H1 (cell line): ENCODE results near the gene PSPC1. TPM values are rescaled to one million over a fixed set of nuclear protein-coding genes. Genes with fewer than 3 reads are reported as not detected.

Experiments used
- CTCF ChIA-PET: fragments of 300-600 bp; sonication (Branson Sonifier 250); formaldehyde crosslinking; loops from one replicate; lab custom pipeline; 2021; ENCODE audit not compliant: partially characterized antibody; lab: Charles Lee
- POLR2A ChIA-PET: fragments of 300-600 bp; sonication (Branson Sonifier 250); formaldehyde crosslinking; loops from one replicate; lab custom pipeline; 2021; ENCODE audit warnings: inconsistent platforms; ENCODE audit not compliant: partially characterized antibody; lab: Charles Lee
- DNase-seq, 2 experiments: peaks; one replicate each; pipeline versions ENCODE4 v3.0.0 to v3.0.0-alpha.2; 2010 to 2022; ENCODE audit warnings: low spot score in 2 of 2, low read depth in 1 of 2, mixed read lengths in 1 of 2
- FAIRE-seq: peaks from 2 replicates; lab custom pipeline; 2011; peaks lifted over from hg19 to GRCh38; lab: Jason Lieb, UNC
- H2AFZ ChIP-seq: 2 replicates; pipeline ENCODE4 v1.8.1; 2012; ENCODE audit warnings: low read length, inconsistent platforms
- H2AK5ac ChIP-seq: 2 replicates; pipeline ENCODE4 v1.6.1; 2013; ENCODE audit warnings: low read depth, low read length
- H2BK120ac ChIP-seq: replicated peaks from 2 replicates; pipeline ENCODE3; 2013; ENCODE audit warnings: low read depth, low read length, inconsistent platforms
- H2BK12ac ChIP-seq: 2 replicates; pipeline ENCODE4 v1.6.1; 2013; ENCODE audit warnings: low read depth, low read length
- H2BK15ac ChIP-seq: 2 replicates; pipeline ENCODE4 v1.6.1; 2013; ENCODE audit warnings: low read length
- H2BK20ac ChIP-seq: 2 replicates; pipeline ENCODE4 v1.6.1; 2013; ENCODE audit warnings: low read length
- H2BK5ac ChIP-seq: 2 replicates; pipeline ENCODE4 v1.6.1; 2013; ENCODE audit warnings: low read depth, low read length
- H3K14ac ChIP-seq: 2 replicates; pipeline ENCODE4 v1.6.1; 2013; ENCODE audit warnings: inconsistent platforms; ENCODE audit not compliant: insufficient read length
- H3K18ac ChIP-seq: 2 replicates; pipeline ENCODE4 v1.6.1; 2013; ENCODE audit warnings: low read length; ENCODE audit errors: extremely low read depth
- H3K23ac ChIP-seq: 2 replicates; pipeline ENCODE4 v1.6.1; 2013; ENCODE audit warnings: inconsistent platforms; ENCODE audit not compliant: insufficient read length
- H3K23me2 ChIP-seq: 2 replicates; pipeline ENCODE4 v1.6.1; 2013; ENCODE audit warnings: low read depth, low read length
- H3K27ac ChIP-seq: 2 replicates; pipeline ENCODE4 v1.6.1; 2011; ENCODE audit warnings: low read depth, low read length, inconsistent platforms
- H3K27me3 ChIP-seq, 4 experiments: replicated peaks in 1 of 4; 1 replicate in 1 of 4; 2 replicates in 3 of 4; pipeline versions ENCODE4 v1.6.1 to v1.8.1; 2011 to 2013; ENCODE audit warnings: low read length in 3 of 4, mild to moderate bottlenecking in 3 of 4, inconsistent platforms in 2 of 4, mixed read lengths in 2 of 4, moderate library complexity in 1 of 4; ENCODE audit not compliant: control insufficient read depth in 3 of 4, insufficient read depth in 3 of 4; ENCODE audit errors: extremely low read depth in 1 of 4
- H3K36me3 ChIP-seq, 4 experiments: 2 replicates each; pipeline versions ENCODE4 v1.6.1 to v1.8.1; 2011 to 2013; ENCODE audit warnings: mild to moderate bottlenecking in 4 of 4, low read length in 3 of 4, moderate library complexity in 2 of 4, control low read depth in 1 of 4, inconsistent platforms in 1 of 4; ENCODE audit not compliant: insufficient read depth in 4 of 4, control insufficient read depth in 2 of 4
- H3K4ac ChIP-seq: replicated peaks from 2 replicates; pipeline ENCODE3; 2013; ENCODE audit warnings: low read length, low read depth, mixed read lengths, inconsistent platforms; ENCODE audit not compliant: insufficient read length
- H3K4me1 ChIP-seq, 4 experiments: replicated peaks in 1 of 4; 1 replicate in 1 of 4; 2 replicates in 3 of 4; pipeline versions ENCODE4 v1.6.1 to v1.8.1; 2011 to 2013; ENCODE audit warnings: low read length in 3 of 4, inconsistent platforms in 2 of 4, mixed read lengths in 1 of 4; ENCODE audit not compliant: insufficient read depth in 4 of 4, control insufficient read depth in 3 of 4
- H3K4me2 ChIP-seq, 2 experiments: 2 replicates each; pipeline versions ENCODE4 v1.6.1 to v1.8.1; 2011 to 2013; ENCODE audit warnings: low read depth in 2 of 2, low read length in 2 of 2, control low read depth in 1 of 2, inconsistent platforms in 1 of 2, mild to moderate bottlenecking in 1 of 2; ENCODE audit not compliant: insufficient read depth in 1 of 2
- H3K4me3 ChIP-seq, 4 experiments: fragments of 200-600, 300-600 bp in 1 of 4; sonication (generic), shearing (Covaris generic), sonication (Bioruptor Twin) in 1 of 4; 2 replicates each; pipeline versions ENCODE4 v1.5.1 to v1.8.1; 2011 to 2016; ENCODE audit warnings: low read length in 4 of 4, low read depth in 3 of 4, control low read depth in 2 of 4, inconsistent platforms in 2 of 4, mild to moderate bottlenecking in 2 of 4, mixed read lengths in 1 of 4, moderate library complexity in 1 of 4; ENCODE audit not compliant: insufficient read depth in 2 of 4; ENCODE audit errors: extremely low read depth in 1 of 4
- H3K56ac ChIP-seq: replicated peaks from 2 replicates; pipeline ENCODE3; 2013; ENCODE audit warnings: low read depth, mild to moderate bottlenecking, mixed read lengths, low read length, inconsistent platforms; ENCODE audit not compliant: insufficient read length
- H3K79me1 ChIP-seq: 2 replicates; pipeline ENCODE4 v1.6.1; 2013; ENCODE audit warnings: low read depth, low read length, control low read depth
- H3K79me2 ChIP-seq, 2 experiments: 2 replicates each; pipeline versions ENCODE4 v1.6.1 to v1.8.1; 2012 to 2013; ENCODE audit warnings: low read length in 2 of 2, mild to moderate bottlenecking in 2 of 2, inconsistent platforms in 1 of 2; ENCODE audit not compliant: insufficient read depth in 2 of 2, control insufficient read depth in 1 of 2
- H3K9ac ChIP-seq, 4 experiments: replicated peaks in 1 of 4; 1 replicate in 1 of 4; 2 replicates in 3 of 4; pipeline versions ENCODE4 v1.6.1 to v1.8.1; 2011 to 2013; ENCODE audit warnings: low read depth in 3 of 4, low read length in 3 of 4, control low read depth in 2 of 4, mild to moderate bottlenecking in 2 of 4, moderate library complexity in 2 of 4, inconsistent platforms in 1 of 4; ENCODE audit errors: extremely low read depth in 1 of 4
- H3K9me3 ChIP-seq, 2 experiments: 2 replicates each; pipeline versions ENCODE4 v1.6.1 to v1.8.1; 2012 to 2013; ENCODE audit warnings: mild to moderate bottlenecking in 2 of 2, moderate library complexity in 2 of 2, control low read depth in 1 of 2, inconsistent platforms in 1 of 2, low read depth in 1 of 2, low read length in 1 of 2, mixed read lengths in 1 of 2; ENCODE audit not compliant: insufficient read depth in 2 of 2
- H4K20me1 ChIP-seq, 2 experiments: replicated peaks in 1 of 2; 2 replicates each; pipeline versions ENCODE3 to v1.8.1; 2011 to 2013; ENCODE audit warnings: inconsistent platforms in 2 of 2, low read length in 2 of 2, mild to moderate bottlenecking in 1 of 2; ENCODE audit not compliant: insufficient read depth in 2 of 2, control insufficient read depth in 1 of 2
- H4K5ac ChIP-seq: 2 replicates; pipeline ENCODE4 v1.6.1; 2013; ENCODE audit warnings: low read length, low read depth, mixed read lengths, inconsistent platforms; ENCODE audit not compliant: insufficient read length
- H4K8ac ChIP-seq: 2 replicates; pipeline ENCODE4 v1.8.0; 2013; ENCODE audit warnings: mild to moderate bottlenecking, moderate library complexity, low read length, inconsistent platforms; ENCODE audit not compliant: insufficient read depth; ENCODE audit errors: extremely low read depth
- H4K91ac ChIP-seq: replicated peaks from 2 replicates; pipeline ENCODE3; 2013; ENCODE audit warnings: low read length, mixed read lengths, inconsistent platforms; ENCODE audit not compliant: insufficient read length
- CBX5 ChIP-seq: fragments of 300-800, 300-1000 bp; sonication (generic); IDR thresholded peaks from 2 replicates; pipeline ENCODE4 v1.7.1; 2016; ENCODE audit warnings: antibody characterized with exemption, low read length, low read depth
- PHF8 ChIP-seq: fragments of 200-600 bp; sonication (generic); conservative IDR thresholded peaks from 2 replicates; pipeline ENCODE4 v1.7.1; 2012; ENCODE audit warnings: low read depth, mild to moderate bottlenecking, inconsistent platforms, low read length, moderate library complexity
- WGBS, 2 experiments: shearing (Covaris generic) in 1 of 2; methylation state at CpG; one replicate each; pipeline versions ENCODE4 v1.1.6 to v1.1.7; 2013 to 2015; ENCODE audit warnings: low lambda C conversion rate in 2 of 2, mixed read lengths in 2 of 2, inconsistent platforms in 1 of 2, low coverage in 1 of 2, missing lambda C conversion rate in 1 of 2; ENCODE audit not compliant: insufficient replicate concordance in 2 of 2, insufficient coverage in 1 of 2, insufficient read length in 1 of 2; ENCODE audit errors: extremely low coverage in 1 of 2, missing lambda C conversion rate in 1 of 2; 5-methylcytosine and 5-hydroxymethylcytosine counted together
- polyA plus RNA-seq, 7 experiments: library from polyadenylated mRNA; depleted of rRNA in 3 of 7; stranded (reverse) in 5 of 7; unstranded in 2 of 7; fragments of >200 nt in 5 of 7; fragments of 200-250 nt in 2 of 7; gene quantifications; 1 replicate in 5 of 7; 2 replicates in 1 of 7; 4 replicates in 1 of 7; pipeline versions ENCODE4 v1.2.1 to v1.2.3, GENCODE V29; 2011 to 2013; ENCODE audit warnings: missing spikeins in 2 of 7, mixed read lengths in 2 of 7
- total RNA-seq: library from RNA; stranded (reverse); fragmentation: NEBNext Ultra II Directional; extraction: Animal tissue kit (Norgen Biotek cat#: 25700); gene quantifications from 2 replicates; pipeline ENCODE4 v1.2.1, GENCODE V29; 2021

PSPC1 gene
- total and polyA plus RNA-seq, 2 of the 8 experiments (the other 6 are each of a cell fraction or from before 2014, with no cell fraction given) = 53.4 to 97.4 TPM

GRCh38 chr13:19695829-19696228 lies 86.9 kb downstream of the PSPC1 start:
- H2AFZ ChIP-seq = no peak overlapping the region
- H3K27me3 ChIP-seq = no peaks in the 10 kb centered on the region
- no peak overlapping the region for H4K91ac ChIP-seq
- peak overlapping the region in 1 of 4 experiments; percentile 28; a peak in 1 of 8 replicates for H3K4me3 ChIP-seq
- H4K20me1 ChIP-seq = no peaks in the 10 kb centered on the region
- H3K23me2 ChIP-seq = no peaks in the 10 kb centered on the region; the same call in 1 of the 2 replicates
- H2BK5ac ChIP-seq = no peak overlapping the region
- H2BK120ac ChIP-seq = no peak overlapping the region
- peaks cover 0 to 8% (median 5%) of the 10 kb centered on the region in 4 experiments; a peak in 2 of 7 replicates for H3K4me1 ChIP-seq
- H3K4ac ChIP-seq = no peak overlapping the region
- no peaks in the 10 kb centered on the region for H3K9me3 ChIP-seq
- no peaks in the 10 kb centered on the region; a peak in 1 of 8 replicates for H3K36me3 ChIP-seq
- FAIRE-seq (no peak), DNase-seq (no peak)
- H4K5ac ChIP-seq = no peak overlapping the region
- TF ChIP-seq PHF8 (no peak), CBX5 (no peak)
- 33% methylated on average over 3 of the region's 3 CpGs; no CpG with 5 or more reads in 1 of the 2 experiments for WGBS, 2 experiments
- H3K4me2 ChIP-seq = peak overlapping the region; percentile 5 to 34; a peak in 1 of 4 replicates
- no peak overlapping the region for H3K9ac ChIP-seq
- H3K27ac ChIP-seq = no peak overlapping the region
- no peak overlapping the region for H3K23ac ChIP-seq
- no peak overlapping the region for H4K8ac ChIP-seq
- CTCF ChIA-PET = no interaction called here
- no peak overlapping the region for H2BK20ac ChIP-seq
- no peak overlapping the region for H3K14ac ChIP-seq
- peaks cover 2% of the 10 kb centered on the region; the same call in 1 of the 2 replicates for H3K79me1 ChIP-seq
- H3K79me2 ChIP-seq = peaks cover 0 to 19% of the 10 kb centered on the region in 2 experiments; a peak in 2 of 4 replicates
- H3K56ac ChIP-seq = no peak overlapping the region
- H2AK5ac ChIP-seq = no peak overlapping the region
- H3K18ac ChIP-seq = no peak overlapping the region
- POLR2A ChIA-PET = interaction anchor here (1.1 to 1.2 kb wide), 2 partner anchors 15 to 87 kb away, joined by 3 read pairs; partner anchors contain the start of gene PSPC1
- H2BK15ac ChIP-seq = no peak overlapping the region
- H2BK12ac ChIP-seq = no peak overlapping the region
